ENCODE data around the gene ARF1. TPM values are rescaled to one million over a fixed set of nuclear protein-coding genes. Genes with fewer than 3 reads are reported as not detected.
"Not testable (repeated sequence)": the region's sequence is repeated elsewhere in the genome, so short reads cannot be mapped to it uniquely, and the experiment has no call there.

Gene ARF1
- total RNA-seq, 1 donor from 2014 or later = 285 TPM

DNA sequence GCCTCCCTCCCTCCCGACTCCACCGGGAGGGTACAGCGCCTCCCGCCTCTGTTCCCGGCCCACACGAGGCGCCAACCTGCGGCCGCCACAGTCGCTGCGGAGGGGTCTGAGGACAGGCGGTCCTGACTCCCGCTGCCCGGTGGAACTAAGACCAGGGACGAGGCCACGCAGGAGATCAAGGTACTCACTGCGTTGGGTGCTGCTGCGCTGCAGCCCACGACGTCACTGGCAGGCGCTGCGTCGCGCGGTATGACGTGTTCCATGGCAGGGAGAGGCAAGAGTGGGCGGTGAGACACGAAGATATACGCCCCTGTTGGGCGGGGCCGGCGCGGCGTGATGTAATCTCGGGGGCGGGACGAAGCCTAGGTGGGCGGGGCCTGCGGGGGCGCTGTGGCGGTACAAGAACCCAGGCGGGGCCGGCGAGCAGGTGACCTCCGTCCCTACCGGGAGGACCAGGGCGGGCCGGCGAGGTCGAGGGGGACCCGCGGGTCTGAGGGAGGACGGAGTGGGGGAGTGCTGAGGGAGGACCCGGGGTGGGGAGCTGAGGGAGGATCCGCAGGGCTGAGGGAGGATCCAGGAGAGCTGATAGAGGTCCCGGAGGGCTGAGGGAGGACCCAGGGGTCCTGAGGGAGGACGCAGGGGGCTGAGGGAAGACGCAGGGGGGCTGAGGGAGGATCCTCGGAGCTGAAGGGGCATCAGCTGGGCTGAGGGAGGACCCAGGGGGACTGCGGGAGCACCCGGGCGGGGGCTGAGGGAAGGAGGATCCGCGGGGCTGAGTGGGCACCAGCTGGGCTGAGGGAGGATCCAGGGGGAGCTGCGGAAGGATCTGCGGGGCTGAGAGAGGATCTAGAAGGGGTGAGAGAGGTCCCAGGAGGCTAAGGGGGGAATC, 26.8 kb downstream of the ARF1 start, which contains the start of gene MRPL55:
Gene MRPL55, minus strand, starts transcription at position 227 of the 889 bp plus-strand sequence. CDS start 1,039 bp downstream, outside the sequence.
- DNase-seq (peak; percentile 99), ATAC-seq (peak; percentile 95)
- intact Hi-C loops (cut with micrococcal nuclease) = no loop called here

DNA sequence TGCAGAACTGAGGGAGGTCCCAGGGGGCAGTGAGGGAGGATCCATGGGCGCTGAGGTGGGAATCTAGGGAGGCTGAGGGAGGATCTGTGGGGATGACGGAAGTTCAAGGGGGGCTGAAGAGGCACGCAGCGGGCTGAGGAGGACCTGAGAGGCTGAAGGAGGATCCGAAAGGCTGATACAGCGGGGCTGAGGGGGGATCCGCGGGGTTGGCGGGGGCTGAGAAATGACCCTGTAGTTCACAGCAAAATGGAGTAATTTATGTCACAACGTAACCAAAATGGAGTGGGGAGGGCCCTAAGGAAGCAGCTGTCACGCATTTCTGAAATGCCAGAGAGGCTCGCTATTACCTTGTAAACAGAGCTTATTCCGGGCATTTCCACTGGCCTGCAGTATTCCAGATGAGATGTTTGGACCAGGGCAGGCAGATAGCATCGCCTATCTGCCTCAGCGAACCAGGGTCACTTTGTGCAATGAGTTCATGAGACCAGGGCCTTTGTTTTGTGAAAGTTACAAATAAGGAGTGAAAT, 27.5 kb downstream of the ARF1 start:
- ATAC-seq (no peak), DNase-seq (no peak)
- intact Hi-C loops (cut with micrococcal nuclease) = no loop called here

DNA sequence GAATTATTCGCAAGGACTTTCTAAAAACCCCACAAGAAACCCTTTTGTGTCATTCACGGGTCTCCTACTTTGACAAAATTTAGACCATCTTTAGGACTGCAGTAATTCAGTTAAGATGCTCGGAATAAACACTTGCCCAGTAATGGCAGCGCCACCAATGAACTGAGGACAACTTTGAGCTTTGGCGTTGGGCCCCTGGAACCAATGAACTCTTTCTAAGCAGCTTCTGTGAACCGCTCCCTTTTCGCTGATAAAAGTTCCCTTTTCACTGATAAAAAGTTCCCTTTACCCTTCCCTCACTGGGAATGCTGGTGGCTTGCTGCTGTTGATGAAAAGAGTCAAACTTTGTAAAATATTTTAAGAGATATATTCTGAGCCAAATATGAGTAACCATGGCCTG, 28.0 kb downstream of the ARF1 start:
- intact Hi-C loops (cut with micrococcal nuclease) = no loop called here
- ATAC-seq (no peak), DNase-seq (no peak)

DNA sequence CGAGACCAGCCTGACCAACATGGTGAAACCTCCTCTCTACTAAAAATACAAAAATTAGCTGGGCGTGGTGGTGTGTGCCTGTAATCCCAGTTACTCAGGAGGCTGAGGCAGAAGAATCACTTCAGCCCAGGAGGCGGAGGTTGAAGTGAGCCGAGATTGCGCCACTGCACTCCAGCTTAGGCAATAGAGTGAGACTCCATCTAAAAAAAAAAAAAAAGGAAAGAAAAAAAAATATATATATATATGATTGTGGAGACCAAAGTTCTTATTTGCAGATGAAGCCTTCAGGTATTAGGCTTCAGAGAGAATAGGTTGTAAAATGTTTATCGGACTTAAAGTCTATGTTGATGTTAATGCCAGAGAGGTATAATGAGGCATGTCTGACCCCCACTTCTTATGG, 28.8 kb downstream of the ARF1 start:
- DNase-seq; ATAC-seq; intact Hi-C loops (cut with micrococcal nuclease): not testable (repeated sequence)

DNA sequence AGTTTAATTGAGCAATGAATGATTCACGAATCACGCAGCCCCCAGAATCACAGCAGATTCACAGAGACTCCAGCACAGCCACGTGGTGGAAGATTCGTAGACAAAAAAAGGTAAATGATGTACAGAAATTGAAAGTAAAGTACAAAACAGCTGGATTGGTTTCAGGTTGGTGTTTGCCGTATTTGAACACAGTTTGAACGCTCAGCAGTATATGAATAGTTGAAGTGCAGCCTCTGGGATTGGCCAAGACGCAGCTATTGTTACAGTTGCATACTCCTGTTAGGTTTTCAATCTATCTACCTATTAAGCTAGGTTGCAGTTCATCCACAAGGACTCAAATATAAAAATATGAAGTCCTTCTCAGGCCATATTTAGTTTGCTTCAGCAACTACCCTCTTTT, 29.7 kb downstream of the ARF1 start:
- DNase-seq = no peak
- ATAC-seq = no peak
- intact Hi-C loops (cut with micrococcal nuclease) = no loop called here

DNA sequence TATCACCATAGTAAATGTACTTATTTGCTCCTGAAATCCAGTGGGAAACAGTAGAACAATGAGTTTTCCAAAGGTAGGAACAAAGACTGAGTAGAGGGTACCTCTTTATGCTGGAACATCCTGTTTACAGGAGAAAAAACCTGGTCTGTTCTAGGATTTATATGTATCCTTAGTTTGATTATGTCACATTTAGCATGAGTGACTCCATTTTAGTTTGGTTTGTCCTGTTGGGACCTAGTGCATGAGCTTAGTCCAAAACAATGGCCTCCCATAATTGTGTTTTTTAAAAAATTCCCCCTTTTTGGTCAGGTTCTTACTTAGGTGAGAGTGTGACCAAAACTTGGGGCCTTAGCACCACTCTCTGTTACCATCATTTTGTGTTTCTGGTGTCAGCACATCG, 30.1 kb downstream of the ARF1 start:
- intact Hi-C loops (cut with micrococcal nuclease) = no loop called here
- ATAC-seq (no peak), DNase-seq (no peak)

DNA sequence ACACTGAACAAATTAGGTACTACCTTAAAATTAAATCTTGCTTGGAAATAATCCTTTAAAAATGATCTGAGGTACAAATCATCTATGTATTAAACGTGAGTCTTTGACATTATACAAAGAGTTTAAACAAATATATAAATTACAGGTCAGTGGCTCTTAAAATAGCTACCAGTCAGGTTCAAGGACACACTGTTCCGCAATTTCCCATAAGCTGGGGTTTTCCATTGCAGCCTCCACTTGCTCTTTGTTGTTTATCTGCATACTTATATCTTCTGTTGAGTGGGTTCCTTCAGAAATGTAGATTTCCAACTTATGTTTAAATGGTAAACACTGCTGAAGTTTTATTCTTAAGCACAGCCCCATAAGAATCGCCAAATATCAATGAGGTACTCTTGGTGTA, 32.3 kb downstream of the ARF1 start:
- intact Hi-C loops (cut with micrococcal nuclease) = no loop called here
- DNase-seq (no peak), ATAC-seq (no peak)

- intact Hi-C loops (cut with micrococcal nuclease) = no loop called here
- ATAC-seq = no peak
Observed at GRCh38 chr1:228117335-228117734, 34.8 kb downstream of the ARF1 start.

DNA sequence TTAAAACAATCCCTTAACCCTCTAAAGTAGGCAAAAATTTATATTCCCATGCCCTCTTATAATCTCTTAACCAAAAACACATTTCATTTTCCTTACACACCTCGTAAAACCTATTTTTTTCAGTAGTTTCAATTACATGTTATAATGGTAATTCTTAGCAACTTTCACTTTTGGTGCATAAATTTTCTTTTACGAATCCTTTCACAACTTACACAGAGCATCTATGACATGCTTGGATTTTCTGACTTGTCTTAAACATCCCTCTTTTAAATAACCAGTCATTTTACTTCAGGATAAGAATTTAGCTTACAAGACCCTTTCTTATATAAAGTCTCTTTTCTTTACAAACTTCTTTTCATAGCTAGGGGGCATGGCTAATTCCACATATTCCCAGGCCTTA, 35.5 kb downstream of the ARF1 start:
- DNase-seq = no peak
- no peak for ATAC-seq
- intact Hi-C loops (cut with micrococcal nuclease) = no loop called here

More at GRCh38 chr1:228117335-228117734, 34.8 kb downstream of the ARF1 start:
- no peak for DNase-seq

DNA sequence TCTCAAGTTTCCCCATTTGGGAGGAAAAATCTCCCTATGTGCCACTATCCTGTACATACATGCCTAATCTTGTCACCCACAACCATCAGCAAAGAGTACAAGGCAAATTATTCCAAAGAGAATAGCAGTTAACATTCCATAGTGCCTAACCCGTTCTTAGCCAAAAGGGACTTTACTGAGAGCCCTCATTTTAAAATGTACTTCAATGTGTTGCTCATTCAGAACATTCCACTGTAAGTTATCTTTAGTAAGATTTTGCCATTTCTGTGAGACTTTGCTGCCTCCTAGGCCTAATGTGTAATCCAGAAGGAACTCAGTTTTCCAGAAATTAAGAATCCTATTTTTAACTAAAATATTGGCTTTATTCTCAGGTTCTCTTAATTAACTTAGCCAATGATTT, 37.8 kb downstream of the ARF1 start:
- ATAC-seq (no peak), DNase-seq (no peak)
- intact Hi-C loops (cut with micrococcal nuclease) = no loop called here

DNA sequence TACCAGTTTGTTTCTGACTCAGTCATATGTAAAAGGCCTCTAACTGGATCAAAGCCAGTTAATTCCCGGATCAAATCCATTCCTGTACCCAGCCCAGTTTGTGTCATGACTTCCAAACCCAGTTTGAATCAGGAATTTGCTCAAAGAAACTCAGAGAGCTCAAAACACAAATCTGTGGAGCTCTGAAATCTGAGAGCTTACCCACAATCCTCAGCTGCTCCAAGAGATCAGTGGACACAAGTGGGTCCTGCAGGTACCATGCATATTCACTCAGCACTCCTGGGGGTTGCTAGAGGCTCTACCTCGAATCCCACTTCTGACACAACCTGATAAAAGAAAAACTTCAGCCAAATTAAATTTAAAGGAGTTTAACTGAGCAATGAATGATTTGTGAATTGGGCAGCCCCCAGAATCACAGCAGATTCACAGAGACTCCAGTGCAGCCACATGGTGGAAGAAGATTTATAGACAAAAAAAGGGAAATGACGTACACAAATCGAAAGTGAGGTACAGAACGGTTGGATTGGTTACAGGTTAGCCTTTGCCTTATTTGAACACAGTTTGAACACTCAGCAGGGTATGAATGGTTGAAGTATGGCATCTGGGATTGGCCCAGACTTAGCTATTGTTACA, 38.5 kb downstream of the ARF1 start:
- intact Hi-C loops (cut with micrococcal nuclease) = no loop called here
- ATAC-seq (no peak), DNase-seq (no peak)

DNA sequence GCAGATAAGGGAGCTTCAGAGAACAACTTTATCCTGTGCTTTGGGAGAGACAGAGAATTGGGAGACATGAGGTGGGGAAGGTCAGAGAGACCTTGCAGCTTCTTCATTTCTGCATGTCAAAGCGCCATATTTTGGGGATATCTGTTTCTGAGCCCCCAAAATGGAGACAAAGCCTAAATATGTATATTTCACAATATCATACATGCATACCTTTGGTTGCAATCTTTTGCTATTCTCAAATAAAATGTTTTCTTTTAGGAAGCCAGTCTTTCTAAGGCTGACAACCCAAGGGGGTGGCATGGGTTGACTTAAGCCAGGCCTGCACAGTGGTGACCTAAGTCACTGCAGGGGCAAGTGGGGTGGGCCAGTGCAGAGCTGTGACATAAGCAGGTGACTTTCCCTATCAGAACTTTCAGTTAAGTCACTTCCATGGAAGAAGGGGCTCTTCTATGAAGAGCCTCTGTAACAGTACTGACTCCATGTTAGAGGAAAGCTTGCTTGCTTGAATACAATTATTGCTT, 40.5 kb downstream of the ARF1 start:
- no peak for ATAC-seq
- DNase-seq = no peak
- intact Hi-C loops (cut with micrococcal nuclease) = no loop called here

GRCh38 chr1:228123505-228123904, 41.0 kb downstream of the ARF1 start:
- DNase-seq (no peak), ATAC-seq (no peak)
- intact Hi-C loops (cut with micrococcal nuclease) = no loop called here

GRCh38 chr1:228125185-228125584, 42.7 kb downstream of the ARF1 start:
- no peak for DNase-seq
- ATAC-seq = no peak
- intact Hi-C loops (cut with micrococcal nuclease) = no loop called here

DNA sequence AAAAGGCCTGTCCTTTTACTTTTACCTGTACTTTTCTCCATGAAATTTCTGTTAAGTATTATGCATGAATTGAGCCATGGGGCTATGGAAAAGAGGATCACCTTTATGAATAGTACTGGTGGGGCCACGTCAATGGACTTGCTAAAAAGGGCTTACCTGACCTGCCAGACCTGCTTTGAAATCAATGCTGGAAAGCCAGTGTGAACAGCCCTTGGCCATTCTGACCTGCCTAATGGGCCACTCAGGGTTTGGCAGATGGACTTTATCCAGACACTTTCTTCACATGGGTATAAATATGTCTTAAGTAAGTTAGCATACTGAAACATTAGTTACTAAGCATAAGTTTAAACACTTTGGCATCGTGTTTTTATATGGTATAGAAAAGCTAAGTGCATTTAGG, 49.3 kb downstream of the ARF1 start:
- intact Hi-C loops (cut with micrococcal nuclease) = no loop called here
- DNase-seq (no peak), ATAC-seq (no peak)

GRCh38 chr1:228134591-228134990, 52.1 kb downstream of the ARF1 start:
- DNase-seq (no peak), ATAC-seq (no peak)
- intact Hi-C loops (cut with micrococcal nuclease) = no loop called here

GRCh38 chr1:228136901-228137300, 54.4 kb downstream of the ARF1 start:
- DNase-seq (no peak), ATAC-seq (no peak)
- intact Hi-C loops (cut with micrococcal nuclease) = no loop called here

DNA sequence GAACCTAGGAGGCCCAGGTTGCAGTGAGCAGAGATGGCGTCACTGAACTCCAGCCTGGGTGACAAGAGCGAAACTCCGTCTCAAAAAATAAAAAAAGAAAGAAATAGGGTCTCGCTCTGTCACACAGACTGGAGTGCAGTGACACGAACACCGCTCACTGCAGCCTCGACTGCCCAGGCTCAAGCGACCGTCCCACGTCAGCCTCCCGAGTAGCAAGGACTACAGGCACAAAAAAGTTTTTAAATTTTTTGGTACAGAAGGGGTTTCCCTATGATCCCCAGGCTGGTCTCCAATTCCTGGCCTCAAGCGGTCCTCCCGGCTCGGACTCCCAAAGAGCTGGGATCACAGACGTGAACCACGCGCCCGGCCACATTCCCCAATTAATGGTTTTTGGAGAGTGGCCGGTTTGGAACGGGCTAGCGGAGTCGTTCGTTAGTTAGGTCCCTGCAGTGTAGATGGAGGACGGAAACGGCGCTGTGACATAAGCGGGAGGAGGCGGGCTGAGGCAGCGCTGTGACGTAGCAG, 57.0 kb downstream of the ARF1 start:
- DNase-seq = no peak
- ATAC-seq = no peak
- intact Hi-C loops (cut with micrococcal nuclease) = no loop called here

DNA sequence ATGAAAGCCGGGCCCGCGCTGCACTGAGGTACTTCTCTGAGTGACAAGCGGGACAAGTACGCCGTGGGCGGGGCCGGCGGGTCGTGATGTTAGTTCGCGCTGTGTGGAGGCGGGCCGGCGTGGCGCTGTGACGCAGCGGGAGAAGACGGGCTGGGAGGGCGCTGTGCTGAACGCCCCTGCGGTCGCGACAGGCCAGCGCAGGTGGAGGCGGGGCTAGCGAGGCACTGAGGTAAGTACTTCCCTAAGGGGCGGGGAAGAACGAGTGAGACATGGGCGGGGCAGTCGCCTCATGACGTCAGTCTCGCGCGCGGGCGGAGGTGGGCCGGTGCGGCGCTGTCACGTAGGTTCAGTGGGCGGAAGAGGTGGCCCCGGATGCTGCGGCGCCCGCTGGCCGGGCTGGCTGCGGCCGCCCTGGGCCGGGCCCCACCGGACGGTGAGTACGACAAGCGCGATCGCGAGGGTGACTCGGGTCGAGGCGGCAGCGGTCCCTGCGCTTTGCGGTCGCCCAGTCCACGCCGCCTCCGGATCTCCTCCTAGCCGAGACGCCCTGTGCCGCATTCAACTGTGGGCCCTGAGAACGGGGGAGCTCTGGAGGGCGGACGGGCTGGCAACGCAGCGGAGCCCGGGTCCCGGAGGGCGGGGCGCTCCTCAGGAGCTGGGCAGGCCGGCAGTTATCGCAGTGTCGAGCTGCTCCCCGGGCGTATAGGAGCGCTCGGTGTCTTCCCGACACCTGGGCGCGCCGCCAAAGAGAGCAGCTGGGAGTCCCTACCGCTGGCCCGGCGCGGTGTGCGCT, 57.6 kb downstream of the ARF1 start, which contains the start of gene GUK1:
Gene GUK1, plus strand, starts transcription at position 349 of the 793 bp plus-strand sequence. Its CDS starts 24 bp downstream, at position 373.
- ATAC-seq (peak; percentile 93), DNase-seq (peak; percentile 100)
- intact Hi-C loops (cut with micrococcal nuclease) = no loop called here
